Activated CD8-positive, alpha-beta T cell treated with anti-CD3 and anti-CD28 coated beads for 36 hours (primary cell): ENCODE data around the gene BASP1. TPM values are rescaled to one million over a fixed set of nuclear protein-coding genes. Genes with fewer than 3 reads are reported as not detected.

Source experiments
- ATAC-seq: fragments of 200-7000 bp; cut with Tn5 transposase; one replicate; pipeline ENCODE4 v1.10.0; 2021; ENCODE audit warnings: mild to moderate bottlenecking, moderate library complexity
- CTCF ChIA-PET: fragments of 350-600 bp; sonication (Branson Sonifier 250); formaldehyde crosslinking; loops from one replicate; lab custom pipeline; 2021; ENCODE audit warnings: antibody characterized with exemption; lab: Charles Lee
- POLR2A ChIA-PET: fragments of 350-600 bp; sonication (Branson Sonifier 250); formaldehyde crosslinking; loops from one replicate; lab custom pipeline; 2021; ENCODE audit warnings: antibody characterized with exemption; lab: Charles Lee
- DNase-seq: peaks from one replicate; pipeline ENCODE4 v3.0.0-alpha.2; 2020
- H3K27ac Mint-ChIP-seq: one replicate; pipeline ENCODE4 v1.8.0; 2021; ENCODE audit warnings: mild to moderate bottlenecking, mixed read lengths
- H3K27me3 Mint-ChIP-seq: one replicate; pipeline ENCODE4 v1.8.0; 2021; ENCODE audit warnings: mixed read lengths
- H3K36me3 Mint-ChIP-seq: one replicate; pipeline ENCODE4 v1.8.0; 2021; ENCODE audit warnings: low read depth, mixed read lengths
- H3K4me1 Mint-ChIP-seq: one replicate; pipeline ENCODE4 v1.8.0; 2021; ENCODE audit warnings: low read depth, mixed read lengths
- H3K4me3 Mint-ChIP-seq: one replicate; pipeline ENCODE4 v1.8.0; 2021; ENCODE audit warnings: mild to moderate bottlenecking, moderate library complexity, mixed read lengths
- H3K9me3 Mint-ChIP-seq: one replicate; pipeline ENCODE4 v1.8.0; 2021; ENCODE audit warnings: mixed read lengths
- CTCF ChIP-seq: fragments of 200-600 bp; IDR thresholded peaks from one replicate; pipeline ENCODE4 v1.8.0; 2022; ENCODE audit warnings: antibody characterized with exemption, mild to moderate bottlenecking
- intact Hi-C: fragments of 100-400 bp; cut with micrococcal nuclease; formaldehyde crosslinking; loops from one replicate; pipeline ENCODE4 v1.10.0; 2022
- total RNA-seq, 2 experiments: library from RNA; stranded (reverse); gene quantifications; one replicate each; pipeline ENCODE4 v1.2.3, GENCODE V29; 2021

Gene BASP1
- total RNA-seq, 2 experiments from 2014 or later = 0.18 to 0.47 TPM

DNA sequence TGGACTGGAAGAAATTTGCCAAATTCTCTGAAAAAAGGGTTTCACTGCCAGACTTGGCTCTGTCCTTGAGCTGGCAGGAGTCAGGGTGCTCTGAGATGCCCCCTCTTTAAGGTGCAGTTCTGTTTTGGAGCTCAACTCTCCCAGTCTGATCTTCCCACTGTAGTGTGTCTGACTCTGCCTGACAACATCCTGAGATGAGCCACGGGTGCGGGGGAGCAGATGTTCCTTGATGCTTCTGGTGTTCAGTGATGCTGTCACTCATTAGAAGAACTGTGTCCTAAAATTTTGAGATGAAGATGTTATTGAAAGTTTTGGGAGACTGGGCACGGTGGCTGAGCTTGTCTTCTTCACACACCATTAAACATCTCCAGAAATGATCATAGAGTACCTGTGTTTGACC lies 78.2 kb downstream of the BASP1 start:
- ChIA-PET POLR2A (no interaction called here), CTCF (no interaction called here)
- no peaks in the 10 kb centered on the region for H3K9me3 Mint-ChIP-seq
- H3K4me1 Mint-ChIP-seq = no peaks in the 10 kb centered on the region
- H3K36me3 Mint-ChIP-seq = no peaks in the 10 kb centered on the region
- no peak overlapping the region for H3K27ac Mint-ChIP-seq
- ATAC-seq = no peak
- intact Hi-C loops = no loop called here
- no peak for DNase-seq
- H3K4me3 Mint-ChIP-seq = no peak overlapping the region
- TF ChIP-seq CTCF = no peak
- no peaks in the 10 kb centered on the region for H3K27me3 Mint-ChIP-seq

DNA sequence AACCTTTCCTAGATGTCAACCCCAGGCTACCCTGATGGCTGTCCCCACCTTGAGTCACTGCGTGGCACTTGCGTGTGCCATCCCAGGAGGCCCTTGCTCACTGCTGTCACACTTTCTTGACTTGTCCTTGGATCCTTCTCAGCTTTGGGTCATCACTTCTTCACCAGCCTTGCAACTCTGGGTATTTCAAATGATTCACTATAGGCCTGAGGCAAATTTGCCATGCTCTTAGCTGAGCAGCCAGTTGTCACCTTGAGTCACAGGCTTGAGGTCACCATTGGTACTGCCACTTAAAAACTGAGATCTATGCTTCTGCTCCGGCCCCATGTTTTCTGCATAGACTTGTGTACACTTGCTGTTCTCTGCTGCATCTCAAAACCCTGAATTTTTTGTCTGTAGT lies 84.7 kb downstream of the BASP1 start:
- Mint-ChIP-seq H3K4me1 (no peaks in the 10 kb centered on the region), H3K27ac (no peak overlapping the region), H3K9me3 (no peaks in the 10 kb centered on the region), H3K4me3 (no peak overlapping the region), H3K36me3 (no peaks in the 10 kb centered on the region), H3K27me3 (no peaks in the 10 kb centered on the region)
- DNase-seq (no peak), ATAC-seq (no peak)
- CTCF ChIA-PET = no interaction called here
- POLR2A ChIA-PET = no interaction called here
- intact Hi-C loops = no loop called here
- no peak for TF ChIP-seq CTCF

DNA sequence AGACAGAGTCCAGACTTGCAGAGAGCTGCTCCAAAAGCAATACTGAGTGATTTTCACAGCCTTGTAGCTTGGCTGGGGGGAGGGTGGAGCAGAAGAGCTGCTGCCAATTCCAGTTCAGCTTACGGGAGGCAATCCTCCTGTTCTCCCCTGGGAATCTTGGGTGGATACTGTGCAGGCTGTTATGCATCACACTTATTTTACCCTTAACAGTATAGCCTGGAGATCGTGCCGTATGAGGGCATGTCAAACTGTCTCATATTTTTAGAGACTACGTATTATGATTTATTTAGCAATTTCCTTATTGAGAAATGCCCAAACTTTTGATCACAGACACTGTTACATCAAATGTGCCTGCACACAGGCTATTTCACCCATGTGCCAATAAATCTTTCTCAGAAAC lies 85.2 kb downstream of the BASP1 start:
- Mint-ChIP-seq H3K27me3 (no peaks in the 10 kb centered on the region), H3K36me3 (no peaks in the 10 kb centered on the region), H3K9me3 (no peaks in the 10 kb centered on the region), H3K27ac (no peak overlapping the region), H3K4me3 (no peak overlapping the region), H3K4me1 (no peaks in the 10 kb centered on the region)
- ATAC-seq = no peak
- DNase-seq = no peak
- no peak for TF ChIP-seq CTCF
- CTCF ChIA-PET = no interaction called here
- intact Hi-C loops = no loop called here
- POLR2A ChIA-PET = no interaction called here

GRCh38 chr5:17304282-17304681 lies 86.9 kb downstream of the BASP1 start:
- ATAC-seq (no peak), DNase-seq (no peak)
- intact Hi-C loops = no loop called here
- Mint-ChIP-seq H3K4me3 (no peak overlapping the region), H3K27ac (no peak overlapping the region), H3K27me3 (no peaks in the 10 kb centered on the region), H3K4me1 (no peaks in the 10 kb centered on the region), H3K36me3 (no peaks in the 10 kb centered on the region), H3K9me3 (no peaks in the 10 kb centered on the region)
- ChIA-PET CTCF (no interaction called here), POLR2A (no interaction called here)
- TF ChIP-seq CTCF = no peak

GRCh38 chr5:17305017-17305416 lies 87.6 kb downstream of the BASP1 start:
- H3K27ac Mint-ChIP-seq = no peak overlapping the region
- intact Hi-C loops = no loop called here
- no peaks in the 10 kb centered on the region for H3K9me3 Mint-ChIP-seq

More at GRCh38 chr5:17305017-17305416, 87.6 kb downstream of the BASP1 start:
- ChIA-PET CTCF (no interaction called here), POLR2A (no interaction called here)
- TF ChIP-seq CTCF = no peak
- Mint-ChIP-seq H3K36me3 (no peaks in the 10 kb centered on the region), H3K4me1 (no peaks in the 10 kb centered on the region), H3K27me3 (no peaks in the 10 kb centered on the region), H3K4me3 (no peak overlapping the region)
- ATAC-seq = no peak
- DNase-seq = no peak
